ENCODE data around the gene FTSJ3. TPM values are rescaled to one million over a fixed set of nuclear protein-coding genes. Genes with fewer than 3 reads are reported as not detected.

The FTSJ3 gene
- total and polyA plus RNA-seq, 2 experiments from 2014 or later = 27.6 to 47.3 TPM

- peak overlapping the region; percentile 48 for H3K27ac ChIP-seq
- WGBS, 2 experiments (ENCODE audit: low coverage in 1 of 2, low lambda C conversion rate in 2 of 2, missing lambda C conversion rate in 2 of 2) = 97 to 100% methylated on average over 1 of the region's 1 CpG
- H4K20me1 ChIP-seq (ENCODE audit: insufficient read depth) = peaks cover 35% of the 10 kb centered on the region
- H3K4me2 ChIP-seq (ENCODE audit: unreplicated experiment) = peak overlapping the region; percentile 43
- no peaks in the 10 kb centered on the region for H3K27me3 ChIP-seq (replicated peaks; ENCODE audit: insufficient read depth)
- peaks cover 22% of the 10 kb centered on the region for H3F3A ChIP-seq (ENCODE audit: insufficient read depth)
- H3K9me2 ChIP-seq (ENCODE audit: insufficient read depth) = no peaks in the 10 kb centered on the region
- in situ Hi-C loops (cut with MboI) = no loop called here
- H3K4me3 ChIP-seq = no peak overlapping the region
- peak; percentile 76 for DNase-seq
- 0 out of 2 replicates have a peak overlapping the region, but pooled peaks have one; percentile 11 for H3K9ac ChIP-seq
- H2AFZ ChIP-seq = no peak overlapping the region
- peaks cover 100% of the 10 kb centered on the region for H3K79me2 ChIP-seq (ENCODE audit: insufficient read depth)
- TF ChIP-seq EZH2phosphoT487 (IDR thresholded peaks at IDR 0.05; ENCODE audit: insufficient read depth, low read depth) (no peak), EZH2 (IDR thresholded peaks at IDR 0.05; ENCODE audit: insufficient read depth, poor library complexity, severe bottlenecking) (no peak)
- H3K36me3 ChIP-seq (ENCODE audit: low read depth) = peaks cover 36% of the 10 kb centered on the region
- peaks cover 31% of the 10 kb centered on the region for H3K4me1 ChIP-seq (ENCODE audit: insufficient read depth)
- no peaks in the 10 kb centered on the region for H3K9me3 ChIP-seq (ENCODE audit: low read depth)
Measured at GRCh38 chr17:63785556-63785955, 41.9 kb downstream of the FTSJ3 start.

GRCh38 chr17:63783522-63783921 is 43.9 kb downstream of the FTSJ3 start:
- peaks cover 25% of the 10 kb centered on the region for H3F3A ChIP-seq (ENCODE audit: insufficient read depth)
- WGBS, 2 experiments (ENCODE audit: low coverage in 1 of 2, low lambda C conversion rate in 2 of 2, missing lambda C conversion rate in 2 of 2) = 66 to 76% methylated on average over 6 of the region's 6 CpGs
- no peak overlapping the region for H3K4me2 ChIP-seq (ENCODE audit: unreplicated experiment)
- H3K4me3 ChIP-seq = no peak overlapping the region
- H3K27me3 ChIP-seq (replicated peaks; ENCODE audit: insufficient read depth) = no peaks in the 10 kb centered on the region
- H3K9me2 ChIP-seq (ENCODE audit: insufficient read depth) = no peaks in the 10 kb centered on the region
- peaks cover 44% of the 10 kb centered on the region for H4K20me1 ChIP-seq (ENCODE audit: insufficient read depth)
- H2AFZ ChIP-seq = no peak overlapping the region
- H3K4me1 ChIP-seq (ENCODE audit: insufficient read depth) = peaks cover 35% of the 10 kb centered on the region
- H3K27ac ChIP-seq = no peak overlapping the region
- peaks cover 100% of the 10 kb centered on the region for H3K79me2 ChIP-seq (ENCODE audit: insufficient read depth)
- H3K36me3 ChIP-seq (ENCODE audit: low read depth) = peaks cover 27% of the 10 kb centered on the region
- H3K9ac ChIP-seq = no peak overlapping the region
- in situ Hi-C loops (cut with MboI) = no loop called here
- no peak for TF ChIP-seq EZH2 (IDR thresholded peaks at IDR 0.05; ENCODE audit: insufficient read depth, poor library complexity, severe bottlenecking)
- TF ChIP-seq EZH2phosphoT487 (IDR thresholded peaks at IDR 0.05; ENCODE audit: insufficient read depth, low read depth) = no peak
- no peak for DNase-seq
- no peaks in the 10 kb centered on the region for H3K9me3 ChIP-seq (ENCODE audit: low read depth)

- Histone ChIP-seq H3K27ac (peak overlapping the region; percentile 24), H3F3A (ENCODE audit: insufficient read depth) (peaks cover 20% of the 10 kb centered on the region), H3K4me1 (ENCODE audit: insufficient read depth) (peaks cover 46% of the 10 kb centered on the region), H3K36me3 (ENCODE audit: low read depth) (peaks cover 18% of the 10 kb centered on the region; the same call in 1 of the 2 replicates), H3K9me2 (ENCODE audit: insufficient read depth) (no peaks in the 10 kb centered on the region), H2AFZ (no peak overlapping the region), H3K4me2 (ENCODE audit: unreplicated experiment) (no peak overlapping the region), H3K9me3 (ENCODE audit: low read depth) (no peaks in the 10 kb centered on the region), H3K9ac (no peak overlapping the region), H3K27me3 (replicated peaks; ENCODE audit: insufficient read depth) (no peaks in the 10 kb centered on the region), H3K4me3 (no peak overlapping the region), H3K79me2 (ENCODE audit: insufficient read depth) (peaks cover 100% of the 10 kb centered on the region), H4K20me1 (ENCODE audit: insufficient read depth) (peaks cover 50% of the 10 kb centered on the region)
- TF ChIP-seq EZH2 (IDR thresholded peaks at IDR 0.05; ENCODE audit: insufficient read depth, poor library complexity, severe bottlenecking) = no peak
- TF ChIP-seq EZH2phosphoT487 (IDR thresholded peaks at IDR 0.05; ENCODE audit: insufficient read depth, low read depth) = no peak
- DNase-seq = no peak
- 97% methylated on average over 4 of the region's 4 CpGs for whole genome bisulfite sequencing, 2 experiments (ENCODE audit: low coverage in 1 of 2, low lambda C conversion rate in 2 of 2, missing lambda C conversion rate in 2 of 2)
- in situ Hi-C loops (cut with MboI) = no loop called here
Measured at GRCh38 chr17:63780928-63781327, 46.5 kb downstream of the FTSJ3 start.

DNA sequence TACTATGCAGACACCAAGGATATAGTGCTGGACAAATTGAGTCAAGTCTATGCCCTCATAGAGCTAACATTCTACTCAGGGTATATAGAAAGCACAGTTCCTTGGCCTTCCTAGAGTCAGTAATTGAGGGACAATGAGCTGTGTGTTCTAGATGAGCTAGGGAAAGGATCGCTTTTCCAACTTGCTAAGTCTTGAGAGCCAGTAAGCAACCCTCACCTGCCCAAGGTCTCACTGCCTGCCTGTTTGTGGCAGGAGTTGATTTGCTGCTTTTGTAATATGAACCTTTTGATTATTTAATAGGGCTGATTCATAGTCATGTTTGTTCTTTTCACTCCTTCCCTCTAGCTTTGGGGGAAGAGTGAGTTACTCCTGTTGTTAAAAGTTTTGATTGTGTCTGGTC is 47.0 kb downstream of the FTSJ3 start:
- in situ Hi-C loops (cut with MboI) = no loop called here
- no peaks in the 10 kb centered on the region for H3K9me3 ChIP-seq (ENCODE audit: low read depth)
- peaks cover 52% of the 10 kb centered on the region for H4K20me1 ChIP-seq (ENCODE audit: insufficient read depth)
- H3K36me3 ChIP-seq (ENCODE audit: low read depth) = peaks cover 18% of the 10 kb centered on the region; the same call in 1 of the 2 replicates
- no peaks in the 10 kb centered on the region for H3K27me3 ChIP-seq (replicated peaks; ENCODE audit: insufficient read depth)
- peak overlapping the region; percentile 24; the same call in 1 of the 2 replicates for H3K27ac ChIP-seq
- H3F3A ChIP-seq (ENCODE audit: insufficient read depth) = peaks cover 20% of the 10 kb centered on the region
- H3K4me1 ChIP-seq (ENCODE audit: insufficient read depth) = peaks cover 48% of the 10 kb centered on the region
- TF ChIP-seq EZH2phosphoT487 (IDR thresholded peaks at IDR 0.05; ENCODE audit: insufficient read depth, low read depth) (no peak), EZH2 (IDR thresholded peaks at IDR 0.05; ENCODE audit: insufficient read depth, poor library complexity, severe bottlenecking) (no peak)
- peaks cover 100% of the 10 kb centered on the region for H3K79me2 ChIP-seq (ENCODE audit: insufficient read depth)
- no peak overlapping the region for H2AFZ ChIP-seq
- peak; percentile 46 for DNase-seq
- H3K4me2 ChIP-seq (ENCODE audit: unreplicated experiment) = no peak overlapping the region
- no peak overlapping the region for H3K4me3 ChIP-seq
- WGBS, 2 experiments (ENCODE audit: low coverage in 1 of 2, low lambda C conversion rate in 2 of 2, missing lambda C conversion rate in 2 of 2) = 96 to 100% methylated on average over 1 of the region's 1 CpG
- no peaks in the 10 kb centered on the region for H3K9me2 ChIP-seq (ENCODE audit: insufficient read depth)
- no peak overlapping the region for H3K9ac ChIP-seq
